ENCODE measurements around the gene UNKL.
"Not testable (repeated sequence)": the region's sequence is repeated elsewhere in the genome, so short reads cannot be mapped to it uniquely, and the experiment has no call there.

DNA sequence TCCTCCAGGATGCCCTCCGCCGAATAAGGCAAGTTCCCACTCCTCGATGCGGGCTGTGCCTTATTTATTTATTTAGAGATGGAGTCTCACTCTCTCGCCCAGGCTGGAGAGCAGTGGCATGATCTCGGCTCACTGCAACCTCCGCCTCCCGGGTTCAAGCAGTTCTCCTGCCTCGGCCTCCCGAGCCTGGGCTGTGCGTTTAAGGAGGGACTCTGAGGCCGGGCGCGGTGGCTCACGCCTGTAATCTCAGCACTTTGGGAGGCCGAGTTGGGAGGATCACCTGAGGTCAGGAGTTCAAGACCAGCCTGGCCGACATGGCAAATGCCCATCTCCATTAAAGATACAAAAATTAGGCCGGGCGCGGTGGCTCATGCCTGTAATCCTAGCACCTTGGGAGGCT lies 86.4 kb downstream of the UNKL start:
- TF ChIP-seq POLR2A, CTCF (IDR thresholded peaks at IDR 0.05): not testable (repeated sequence)
